HFF-Myc (cell line): ENCODE results near the gene RTCB.
A peak's percentile ranks its signal among the peaks of the same experiment; 100 is the strongest.

ENCODE experiments used
- DNase-seq: peaks from one replicate; pipeline ENCODE4 v3.0.0-alpha.2; 2011; ENCODE audit warnings: low read depth; ENCODE audit errors: extremely low read depth
- H3K4me3 ChIP-seq: replicated peaks from 2 replicates; pipeline ENCODE4 v1.5.1; 2011; ENCODE audit warnings: low read depth, mild to moderate bottlenecking, control low read depth, low read length
- TF ChIP-seq, protein P1 (sequence below): IDR thresholded peaks from 2 replicates; pipeline ENCODE4 v1.5.1; 2012; ENCODE audit warnings: mild to moderate bottlenecking, low read depth, low read length, control low read depth; ENCODE audit errors: missing control alignments

Gene RTCB

GRCh38 chr22:32411829-32412592 lies at the start of gene RTCB:
Gene RTCB, minus strand, starts transcription at chr22:32412247. Its CDS starts 91 bp downstream, at chr22:32412156.
- DNase-seq = peak; percentile 90

GRCh38 chr22:32457031-32457430 lies 45.0 kb upstream of the RTCB start:
- TF ChIP-seq, protein P1, sequence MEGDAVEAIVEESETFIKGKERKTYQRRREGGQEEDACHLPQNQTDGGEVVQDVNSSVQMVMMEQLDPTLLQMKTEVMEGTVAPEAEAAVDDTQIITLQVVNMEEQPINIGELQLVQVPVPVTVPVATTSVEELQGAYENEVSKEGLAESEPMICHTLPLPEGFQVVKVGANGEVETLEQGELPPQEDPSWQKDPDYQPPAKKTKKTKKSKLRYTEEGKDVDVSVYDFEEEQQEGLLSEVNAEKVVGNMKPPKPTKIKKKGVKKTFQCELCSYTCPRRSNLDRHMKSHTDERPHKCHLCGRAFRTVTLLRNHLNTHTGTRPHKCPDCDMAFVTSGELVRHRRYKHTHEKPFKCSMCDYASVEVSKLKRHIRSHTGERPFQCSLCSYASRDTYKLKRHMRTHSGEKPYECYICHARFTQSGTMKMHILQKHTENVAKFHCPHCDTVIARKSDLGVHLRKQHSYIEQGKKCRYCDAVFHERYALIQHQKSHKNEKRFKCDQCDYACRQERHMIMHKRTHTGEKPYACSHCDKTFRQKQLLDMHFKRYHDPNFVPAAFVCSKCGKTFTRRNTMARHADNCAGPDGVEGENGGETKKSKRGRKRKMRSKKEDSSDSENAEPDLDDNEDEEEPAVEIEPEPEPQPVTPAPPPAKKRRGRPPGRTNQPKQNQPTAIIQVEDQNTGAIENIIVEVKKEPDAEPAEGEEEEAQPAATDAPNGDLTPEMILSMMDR = no peak
- DNase-seq = no peak
- H3K4me3 ChIP-seq = no peak overlapping the region

More at GRCh38 chr22:32411829-32412592, at the start of gene RTCB:
- peak within 1 kb of the TSS; percentile 85 for H3K4me3 ChIP-seq
- TF ChIP-seq, protein P1 = no peak

DNA sequence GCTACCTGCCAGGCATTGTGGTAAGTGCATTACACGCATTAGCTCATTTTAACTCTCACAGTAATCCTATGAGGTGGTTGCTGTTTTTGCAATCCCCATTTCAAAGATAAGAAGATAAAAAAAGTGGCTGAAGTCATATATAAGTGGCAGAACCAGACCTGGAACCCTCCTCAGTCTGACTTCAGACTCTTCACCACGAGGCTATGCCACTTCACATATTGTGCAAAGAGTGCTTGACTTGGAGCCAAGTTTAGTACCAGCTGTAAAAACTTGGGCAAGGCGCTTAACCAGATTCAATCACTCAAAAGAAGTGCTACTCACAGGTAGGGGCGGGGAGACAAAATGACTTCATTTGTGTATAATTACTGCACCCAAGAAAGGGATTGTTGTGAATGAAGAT lies 36.9 kb upstream of the RTCB start:
- DNase-seq = no peak
- no peak overlapping the region for H3K4me3 ChIP-seq
- TF ChIP-seq, protein P1 = no peak

- TF ChIP-seq, protein P1 = no peak
- no peak for DNase-seq
- no peak overlapping the region for H3K4me3 ChIP-seq
Observed at GRCh38 chr22:32446321-32446720, 34.3 kb upstream of the RTCB start.

DNA sequence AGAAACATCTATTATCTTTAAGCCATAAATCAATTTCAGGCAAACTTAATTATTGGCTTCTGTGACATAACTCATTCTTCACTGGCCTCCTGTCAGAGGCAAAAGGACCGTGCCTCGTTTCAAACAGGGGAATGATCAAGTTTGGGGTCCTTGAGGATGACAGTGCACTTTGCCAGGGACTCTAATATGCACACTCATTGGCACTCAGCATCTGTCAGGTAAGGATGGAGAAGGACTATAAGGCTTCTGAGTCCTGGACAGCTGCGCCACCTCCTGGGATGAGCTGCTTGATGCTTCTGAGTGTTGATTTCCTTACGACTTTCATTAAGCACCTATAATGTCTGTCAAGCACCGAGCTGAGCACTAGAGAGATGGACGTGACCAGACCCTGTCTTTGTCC lies 32.0 kb upstream of the RTCB start:
- TF ChIP-seq, protein P1 = peak; percentile 7
- H3K4me3 ChIP-seq = no peak overlapping the region
- no peak for DNase-seq

GRCh38 chr22:32430352-32430751 lies 18.3 kb upstream of the RTCB start:
- TF ChIP-seq, protein P1 = no peak
- no peak overlapping the region for H3K4me3 ChIP-seq
- no peak for DNase-seq
